ENCODE data around the gene PRPF6. TPM values are rescaled to one million over a fixed set of nuclear protein-coding genes. Genes with fewer than 3 reads are reported as not detected.

Gene PRPF6
- polyA plus RNA-seq, 2 of the 4 experiments (the other 2 are of a cell fraction), result 42.8 to 47.2 TPM

DNA sequence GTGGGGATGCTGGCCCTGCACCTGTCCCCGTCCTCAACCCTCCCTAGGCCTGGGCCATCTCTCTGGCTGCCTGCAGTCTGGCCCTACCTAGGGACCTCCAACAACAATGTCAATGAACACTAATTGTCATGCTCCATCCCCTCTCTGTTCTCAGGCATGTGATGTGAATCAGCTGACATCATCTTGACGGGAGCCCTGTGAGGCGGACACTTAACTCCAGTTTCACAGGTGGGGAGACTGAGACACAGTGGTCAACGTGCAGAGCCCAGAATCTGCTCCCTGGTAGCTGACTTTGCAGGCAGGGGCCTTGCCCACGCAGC, 81.3 kb downstream of the PRPF6 start:
- no peak for DNase-seq (ENCODE audit: low read depth in 1 of 2, low spot score in 1 of 2)
- CTCF ChIA-PET, result interaction anchor here (0.7 to 7.2 kb wide), 7 partner anchors 9 to 524 kb away, joined by 3 to 143 read pairs (median 5); partner anchors contain the start of gene C20orf204
- FAIRE-seq, result no peak
- H3K9me3 ChIP-seq, result no peaks in the 10 kb centered on the region
- H3K4me3 ChIP-seq, result peak overlapping the region; percentile 97
- H3K4me2 ChIP-seq, result peak overlapping the region; percentile 99
- peak overlapping the region; percentile 96 to 98 for H3K27ac ChIP-seq
- WGBS (ENCODE audit: missing lambda C conversion rate), result 58% methylated on average over 3 of the region's 5 CpGs
- POLR2A ChIA-PET, result interaction anchor here (1.0 to 1.9 kb wide), 7 partner anchors 9 to 541 kb away, joined by 3 to 29 read pairs (median 8); partner anchors contain the start of genes OPRL1, PPDPF, RGS19 and SOX18
- ATAC-seq, result no peak
- TF ChIP-seq EHMT2 (IDR thresholded peaks at IDR 0.05; ENCODE audit: low read depth), result no peak
- TF ChIP-seq PHF8 (IDR thresholded peaks at IDR 0.05; ENCODE audit: borderline replicate concordance, low read depth), result no peak
- no peak for TF ChIP-seq CHD4 (IDR thresholded peaks at IDR 0.05; ENCODE audit: borderline replicate concordance)
- no peak for TF ChIP-seq MAFK (IDR thresholded peaks at IDR 0.05; ENCODE audit: partially characterized antibody)
- TF ChIP-seq, protein P1, sequence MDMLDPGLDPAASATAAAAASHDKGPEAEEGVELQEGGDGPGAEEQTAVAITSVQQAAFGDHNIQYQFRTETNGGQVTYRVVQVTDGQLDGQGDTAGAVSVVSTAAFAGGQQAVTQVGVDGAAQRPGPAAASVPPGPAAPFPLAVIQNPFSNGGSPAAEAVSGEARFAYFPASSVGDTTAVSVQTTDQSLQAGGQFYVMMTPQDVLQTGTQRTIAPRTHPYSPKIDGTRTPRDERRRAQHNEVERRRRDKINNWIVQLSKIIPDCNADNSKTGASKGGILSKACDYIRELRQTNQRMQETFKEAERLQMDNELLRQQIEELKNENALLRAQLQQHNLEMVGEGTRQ (IDR thresholded peaks at IDR 0.05), result no peak
- TF ChIP-seq, protein P2, sequence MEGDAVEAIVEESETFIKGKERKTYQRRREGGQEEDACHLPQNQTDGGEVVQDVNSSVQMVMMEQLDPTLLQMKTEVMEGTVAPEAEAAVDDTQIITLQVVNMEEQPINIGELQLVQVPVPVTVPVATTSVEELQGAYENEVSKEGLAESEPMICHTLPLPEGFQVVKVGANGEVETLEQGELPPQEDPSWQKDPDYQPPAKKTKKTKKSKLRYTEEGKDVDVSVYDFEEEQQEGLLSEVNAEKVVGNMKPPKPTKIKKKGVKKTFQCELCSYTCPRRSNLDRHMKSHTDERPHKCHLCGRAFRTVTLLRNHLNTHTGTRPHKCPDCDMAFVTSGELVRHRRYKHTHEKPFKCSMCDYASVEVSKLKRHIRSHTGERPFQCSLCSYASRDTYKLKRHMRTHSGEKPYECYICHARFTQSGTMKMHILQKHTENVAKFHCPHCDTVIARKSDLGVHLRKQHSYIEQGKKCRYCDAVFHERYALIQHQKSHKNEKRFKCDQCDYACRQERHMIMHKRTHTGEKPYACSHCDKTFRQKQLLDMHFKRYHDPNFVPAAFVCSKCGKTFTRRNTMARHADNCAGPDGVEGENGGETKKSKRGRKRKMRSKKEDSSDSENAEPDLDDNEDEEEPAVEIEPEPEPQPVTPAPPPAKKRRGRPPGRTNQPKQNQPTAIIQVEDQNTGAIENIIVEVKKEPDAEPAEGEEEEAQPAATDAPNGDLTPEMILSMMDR (IDR thresholded peaks at IDR 0.05), result no peak
- TF ChIP-seq BHLHE40 (IDR thresholded peaks at IDR 0.05; ENCODE audit: low read depth, low read length), result no peak
- no peak for TF ChIP-seq KDM1A (IDR thresholded peaks at IDR 0.05; ENCODE audit: low read depth)
- TF ChIP-seq EHF (CRISPR knock-in tag; IDR thresholded peaks at IDR 0.05), result no peak
- no peak for TF ChIP-seq NFE2L2 (conservative IDR thresholded peaks at IDR 0.05; ENCODE audit: low read length)
- TF ChIP-seq CEBPB (IDR thresholded peaks at IDR 0.05), result no peak
- no peak for TF ChIP-seq CHD2 (IDR thresholded peaks at IDR 0.05; ENCODE audit: low read length, partially characterized antibody)
- no peak for TF ChIP-seq HDAC2 (IDR thresholded peaks at IDR 0.05)
- TF ChIP-seq RAD21 (conservative IDR thresholded peaks at IDR 0.05 in 1 of 2, IDR thresholded peaks at IDR 0.05 in 1 of 2), result no peak
- TF ChIP-seq, protein P3, sequence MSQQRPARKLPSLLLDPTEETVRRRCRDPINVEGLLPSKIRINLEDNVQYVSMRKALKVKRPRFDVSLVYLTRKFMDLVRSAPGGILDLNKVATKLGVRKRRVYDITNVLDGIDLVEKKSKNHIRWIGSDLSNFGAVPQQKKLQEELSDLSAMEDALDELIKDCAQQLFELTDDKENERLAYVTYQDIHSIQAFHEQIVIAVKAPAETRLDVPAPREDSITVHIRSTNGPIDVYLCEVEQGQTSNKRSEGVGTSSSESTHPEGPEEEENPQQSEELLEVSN (IDR thresholded peaks at IDR 0.05; ENCODE audit: borderline replicate concordance, low read depth), result no peak
- TF ChIP-seq CBX2 (IDR thresholded peaks at IDR 0.05; ENCODE audit: borderline replicate concordance, low read depth), result no peak
- TF ChIP-seq, protein P4, sequence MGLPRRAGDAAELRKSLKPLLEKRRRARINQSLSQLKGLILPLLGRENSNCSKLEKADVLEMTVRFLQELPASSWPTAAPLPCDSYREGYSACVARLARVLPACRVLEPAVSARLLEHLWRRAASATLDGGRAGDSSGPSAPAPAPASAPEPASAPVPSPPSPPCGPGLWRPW (IDR thresholded peaks at IDR 0.05), result no peak
- no peak for TF ChIP-seq RARB (CRISPR knock-in tag; IDR thresholded peaks at IDR 0.05)
- peaks cover 55% of the 10 kb centered on the region for H3K4me1 ChIP-seq

DNA sequence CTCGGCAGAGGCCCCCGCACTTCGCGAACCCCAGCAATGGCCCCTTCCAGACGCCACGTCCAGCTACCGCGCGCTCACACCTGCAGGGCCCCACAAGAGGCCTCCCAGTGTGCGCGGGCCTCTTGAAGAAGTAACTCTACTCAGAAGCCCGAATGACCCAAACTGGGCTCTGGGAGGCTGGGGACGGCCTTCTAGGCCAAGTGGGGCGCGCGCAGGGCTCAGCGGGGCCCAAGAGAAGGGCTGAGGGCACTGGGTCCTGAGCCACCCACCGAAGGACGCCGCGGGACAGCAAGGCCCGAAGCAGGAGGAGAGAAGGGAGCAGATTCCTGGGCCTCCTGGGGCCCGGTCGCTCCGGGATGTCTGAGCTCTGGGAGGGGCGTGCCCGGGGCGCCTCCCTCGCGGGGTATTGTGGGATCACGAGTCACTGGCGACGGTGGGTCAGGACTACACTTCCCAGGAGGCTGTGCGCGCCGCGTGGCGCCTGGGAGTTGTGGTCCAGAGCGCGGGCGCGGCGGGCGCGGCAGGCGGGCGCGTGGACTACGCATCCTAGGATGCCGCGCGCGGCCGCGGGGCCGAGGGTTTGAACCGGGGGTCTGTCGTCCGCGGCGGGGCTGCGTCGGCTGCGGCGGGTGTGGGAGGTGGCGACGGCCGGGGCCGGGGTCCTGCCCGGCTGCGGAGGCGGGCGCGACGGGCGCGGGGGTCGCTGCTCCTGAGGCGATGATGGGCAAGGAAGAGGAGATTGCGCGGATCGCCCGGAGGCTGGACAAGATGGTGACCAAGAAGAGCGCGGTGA, 81.9 kb downstream of the PRPF6 start, which contains the start of gene TCEA2:
Gene TCEA2 (plus strand): TSS at position 603 of the 793 bp plus-strand sequence. CDS start 115 bp downstream, at position 718.
- WGBS (ENCODE audit: missing lambda C conversion rate), result 4% methylated on average over 22 of the region's 85 CpGs
- ATAC-seq (peak; percentile 83 to 91), DNase-seq (ENCODE audit: low read depth in 1 of 2, low spot score in 1 of 2) (peak; percentile 96), FAIRE-seq (no peak)
- Histone ChIP-seq H3K9me3 (no peaks in the 10 kb centered on the region), H3K4me2 (peak within 1 kb of the TSS; percentile 99), H3K4me1 (peaks cover 49% of the 10 kb centered on the region), H3K27ac (peak within 1 kb of the TSS; percentile 96 to 98), H3K4me3 (peak within 1 kb of the TSS; percentile 97)
- ChIA-PET CTCF (interaction anchor here (0.7 to 7.2 kb wide), 7 partner anchors 10 to 525 kb away, joined by 3 to 143 read pairs (median 5); partner anchors contain the start of gene C20orf204), POLR2A (interaction anchor here (0.6 to 1.9 kb wide), 10 partner anchors 9 to 542 kb away, joined by 3 to 29 read pairs (median 6); partner anchors contain the start of genes OPRL1, PPDPF, RGS19 and SOX18)
- TF ChIP-seq JUNB (IDR thresholded peaks at IDR 0.05) (no peak), RAD21 (conservative IDR thresholded peaks at IDR 0.05 in 1 of 2, IDR thresholded peaks at IDR 0.05 in 1 of 2) (no peak), NFE2L2 (conservative IDR thresholded peaks at IDR 0.05; ENCODE audit: low read length) (no peak), NPAS2 (CRISPR knock-in tag; IDR thresholded peaks at IDR 0.05; ENCODE audit: borderline replicate concordance) (no peak), HOXB13 (CRISPR knock-in tag; IDR thresholded peaks at IDR 0.05; ENCODE audit: low read depth) (no peak), TP53 (CRISPR knock-in tag; IDR thresholded peaks at IDR 0.05) (no peak), FOXS1 (CRISPR knock-in tag; IDR thresholded peaks at IDR 0.05) (no peak), MAFK (IDR thresholded peaks at IDR 0.05; ENCODE audit: partially characterized antibody) (no peak), HOXA7 (CRISPR knock-in tag; IDR thresholded peaks at IDR 0.05) (no peak), CBX2 (IDR thresholded peaks at IDR 0.05; ENCODE audit: borderline replicate concordance, low read depth) (no peak), RARB (CRISPR knock-in tag; IDR thresholded peaks at IDR 0.05) (no peak), CEBPB (IDR thresholded peaks at IDR 0.05) (no peak), EHF (CRISPR knock-in tag; IDR thresholded peaks at IDR 0.05) (no peak)
- TF ChIP-seq, protein P5, sequence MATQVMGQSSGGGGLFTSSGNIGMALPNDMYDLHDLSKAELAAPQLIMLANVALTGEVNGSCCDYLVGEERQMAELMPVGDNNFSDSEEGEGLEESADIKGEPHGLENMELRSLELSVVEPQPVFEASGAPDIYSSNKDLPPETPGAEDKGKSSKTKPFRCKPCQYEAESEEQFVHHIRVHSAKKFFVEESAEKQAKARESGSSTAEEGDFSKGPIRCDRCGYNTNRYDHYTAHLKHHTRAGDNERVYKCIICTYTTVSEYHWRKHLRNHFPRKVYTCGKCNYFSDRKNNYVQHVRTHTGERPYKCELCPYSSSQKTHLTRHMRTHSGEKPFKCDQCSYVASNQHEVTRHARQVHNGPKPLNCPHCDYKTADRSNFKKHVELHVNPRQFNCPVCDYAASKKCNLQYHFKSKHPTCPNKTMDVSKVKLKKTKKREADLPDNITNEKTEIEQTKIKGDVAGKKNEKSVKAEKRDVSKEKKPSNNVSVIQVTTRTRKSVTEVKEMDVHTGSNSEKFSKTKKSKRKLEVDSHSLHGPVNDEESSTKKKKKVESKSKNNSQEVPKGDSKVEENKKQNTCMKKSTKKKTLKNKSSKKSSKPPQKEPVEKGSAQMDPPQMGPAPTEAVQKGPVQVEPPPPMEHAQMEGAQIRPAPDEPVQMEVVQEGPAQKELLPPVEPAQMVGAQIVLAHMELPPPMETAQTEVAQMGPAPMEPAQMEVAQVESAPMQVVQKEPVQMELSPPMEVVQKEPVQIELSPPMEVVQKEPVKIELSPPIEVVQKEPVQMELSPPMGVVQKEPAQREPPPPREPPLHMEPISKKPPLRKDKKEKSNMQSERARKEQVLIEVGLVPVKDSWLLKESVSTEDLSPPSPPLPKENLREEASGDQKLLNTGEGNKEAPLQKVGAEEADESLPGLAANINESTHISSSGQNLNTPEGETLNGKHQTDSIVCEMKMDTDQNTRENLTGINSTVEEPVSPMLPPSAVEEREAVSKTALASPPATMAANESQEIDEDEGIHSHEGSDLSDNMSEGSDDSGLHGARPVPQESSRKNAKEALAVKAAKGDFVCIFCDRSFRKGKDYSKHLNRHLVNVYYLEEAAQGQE (IDR thresholded peaks at IDR 0.05), result no peak
- TF ChIP-seq, protein P2 (IDR thresholded peaks at IDR 0.05), result no peak
